GM12873 (cell line): ENCODE data around the gene ATP8A2.

Source experiments
- CTCF ChIP-seq: IDR thresholded peaks from 2 replicates; pipeline ENCODE4 v1.5.1; 2012; ENCODE audit warnings: low read depth, mild to moderate bottlenecking, moderate library complexity, low read length, control low read depth; ENCODE audit not compliant: insufficient read depth; ENCODE audit errors: missing control alignments

Gene ATP8A2

GRCh38 chr13:25990801-25991200, 619.0 kb downstream of the ATP8A2 start:
- TF ChIP-seq CTCF, result no peak

GRCh38 chr13:25992076-25992475, 620.3 kb downstream of the ATP8A2 start:
- TF ChIP-seq CTCF, result no peak

GRCh38 chr13:26007261-26008125, 635.7 kb downstream of the ATP8A2 start:
- no peak for TF ChIP-seq CTCF

- TF ChIP-seq CTCF, result no peak
Observed at GRCh38 chr13:26010487-26011207, 638.9 kb downstream of the ATP8A2 start.

GRCh38 chr13:26011208-26011573, 639.4 kb downstream of the ATP8A2 start:
- no peak for TF ChIP-seq CTCF

- TF ChIP-seq CTCF, result no peak
Observed at GRCh38 chr13:26011996-26012821, 640.4 kb downstream of the ATP8A2 start.

GRCh38 chr13:26012995-26013394, 641.2 kb downstream of the ATP8A2 start:
- no peak for TF ChIP-seq CTCF
